ENCODE measurements around the gene PJA1.

DNA sequence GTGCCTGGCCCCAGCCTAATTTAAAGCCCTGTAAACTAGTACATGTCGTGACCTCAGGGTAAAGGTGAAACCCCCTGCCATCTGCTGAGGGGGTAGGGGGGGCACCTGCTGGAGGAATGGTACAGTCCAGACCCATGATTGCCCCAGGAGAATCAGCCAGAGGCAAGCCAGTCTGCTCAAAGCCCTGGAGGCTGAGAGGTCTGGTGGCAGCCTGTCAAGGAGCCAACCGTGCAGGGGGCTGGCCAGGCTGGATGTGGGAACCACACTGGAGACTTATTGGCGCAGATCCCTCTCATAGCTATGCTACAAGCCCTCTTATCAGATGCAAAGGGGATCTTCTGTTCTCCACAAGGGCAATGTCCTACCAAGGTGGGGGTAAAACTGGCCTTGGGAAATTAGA lies 31.4 kb upstream of the PJA1 start:
- TF ChIP-seq, protein P1, sequence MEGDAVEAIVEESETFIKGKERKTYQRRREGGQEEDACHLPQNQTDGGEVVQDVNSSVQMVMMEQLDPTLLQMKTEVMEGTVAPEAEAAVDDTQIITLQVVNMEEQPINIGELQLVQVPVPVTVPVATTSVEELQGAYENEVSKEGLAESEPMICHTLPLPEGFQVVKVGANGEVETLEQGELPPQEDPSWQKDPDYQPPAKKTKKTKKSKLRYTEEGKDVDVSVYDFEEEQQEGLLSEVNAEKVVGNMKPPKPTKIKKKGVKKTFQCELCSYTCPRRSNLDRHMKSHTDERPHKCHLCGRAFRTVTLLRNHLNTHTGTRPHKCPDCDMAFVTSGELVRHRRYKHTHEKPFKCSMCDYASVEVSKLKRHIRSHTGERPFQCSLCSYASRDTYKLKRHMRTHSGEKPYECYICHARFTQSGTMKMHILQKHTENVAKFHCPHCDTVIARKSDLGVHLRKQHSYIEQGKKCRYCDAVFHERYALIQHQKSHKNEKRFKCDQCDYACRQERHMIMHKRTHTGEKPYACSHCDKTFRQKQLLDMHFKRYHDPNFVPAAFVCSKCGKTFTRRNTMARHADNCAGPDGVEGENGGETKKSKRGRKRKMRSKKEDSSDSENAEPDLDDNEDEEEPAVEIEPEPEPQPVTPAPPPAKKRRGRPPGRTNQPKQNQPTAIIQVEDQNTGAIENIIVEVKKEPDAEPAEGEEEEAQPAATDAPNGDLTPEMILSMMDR (IDR thresholded peaks at IDR 0.05; ENCODE audit: low read depth, low read length, poor library complexity, severe bottlenecking), result no peak
- no peak for TF ChIP-seq EZH2phosphoT487 (IDR thresholded peaks at IDR 0.05; ENCODE audit: borderline replicate concordance, low read length)
